ENCODE measurements around the gene TCF4.

DNA sequence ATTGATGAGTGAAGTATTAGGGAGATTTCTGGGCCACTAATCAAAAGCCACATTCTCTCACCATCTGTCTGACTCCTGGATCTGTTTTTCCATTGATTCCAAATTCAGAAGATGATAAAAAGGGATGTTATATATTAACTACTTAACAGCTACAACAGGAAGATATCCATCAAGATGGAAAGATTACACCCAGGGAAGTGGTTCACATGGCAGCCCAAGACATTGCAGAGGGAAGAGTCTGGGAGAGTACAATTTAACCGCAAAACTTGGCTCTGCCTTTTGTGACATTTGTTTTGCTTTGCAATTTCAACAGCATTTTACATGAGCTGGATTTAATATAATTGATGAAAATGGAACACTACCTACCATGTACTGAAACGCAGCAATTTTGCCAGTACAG is 22.5 kb upstream of the TCF4 start:
- TF ChIP-seq POLR2AphosphoS5 (IDR thresholded peaks at IDR 0.05; ENCODE audit: low read depth, low read length) (no peak), POLR2A (IDR thresholded peaks at IDR 0.05; ENCODE audit: low read depth, low read length) (no peak), TAF1 (IDR thresholded peaks at IDR 0.05; ENCODE audit: low read depth, low read length) (no peak)
